CD14-positive monocyte (primary cell): ENCODE results near the gene TBCD. TPM values are rescaled to one million over a fixed set of nuclear protein-coding genes. Genes with fewer than 3 reads are reported as not detected.

Experiments used
- DNase-seq, 3 donors: peaks; one replicate each; pipeline ENCODE4 v3.0.0-alpha.2; 2011 to 2022
- H2AFZ ChIP-seq: 2 replicates; pipeline ENCODE4 v1.6.0; 2012; ENCODE audit warnings: mild to moderate bottlenecking, low read depth, low read length, inconsistent platforms; ENCODE audit not compliant: insufficient read depth, poor library complexity, severe bottlenecking
- H3K27ac ChIP-seq, 2 donors: 1 replicate in 1 of 2; 2 replicates in 1 of 2; pipeline ENCODE4 v1.5.1; 2012 to 2013; ENCODE audit warnings: low read length in 2 of 2, control low read depth in 1 of 2, inconsistent platforms in 1 of 2, low read depth in 1 of 2, mild to moderate bottlenecking in 1 of 2
- H3K27me3 ChIP-seq, 2 donors: one replicate each; pipeline versions ENCODE4 v1.6.0 to v1.6.1; 2011 to 2013; ENCODE audit warnings: low read length in 2 of 2; ENCODE audit not compliant: control insufficient read depth in 2 of 2, insufficient read depth in 2 of 2
- H3K36me3 ChIP-seq, 2 donors: replicated peaks in 1 of 2; 1 replicate in 1 of 2; 2 replicates in 1 of 2; pipeline versions ENCODE4 v1.5.1 to v1.6.1; 2012 to 2013; ENCODE audit warnings: low read length in 2 of 2, control low read depth in 1 of 2, inconsistent platforms in 1 of 2, mild to moderate bottlenecking in 1 of 2; ENCODE audit not compliant: insufficient read depth in 2 of 2, control insufficient read depth in 1 of 2
- H3K4me1 ChIP-seq, 2 donors: 1 replicate in 1 of 2; 2 replicates in 1 of 2; pipeline versions ENCODE4 v1.5.1 to v1.6.1; 2012 to 2013; ENCODE audit warnings: low read length in 2 of 2, control low read depth in 1 of 2, inconsistent platforms in 1 of 2, mild to moderate bottlenecking in 1 of 2, moderate library complexity in 1 of 2; ENCODE audit not compliant: insufficient read depth in 2 of 2, control insufficient read depth in 1 of 2
- H3K4me2 ChIP-seq: replicated peaks from 2 replicates; pipeline ENCODE3; 2012; ENCODE audit warnings: low read length, moderate library complexity, mild to moderate bottlenecking; ENCODE audit not compliant: poor library complexity, severe bottlenecking; ENCODE audit errors: extremely low read depth
- H3K4me3 ChIP-seq, 3 experiments: fragments of 200-600 bp in 1 of 3; sonication (generic) in 1 of 3; replicated peaks in 1 of 3; 1 replicate in 2 of 3; 2 replicates in 1 of 3; pipeline ENCODE4 v1.5.1; 2011 to 2013; ENCODE audit warnings: low read length in 3 of 3, mild to moderate bottlenecking in 3 of 3, control low read depth in 2 of 3, low read depth in 2 of 3, inconsistent platforms in 1 of 3, moderate library complexity in 1 of 3
- H3K79me2 ChIP-seq: 2 replicates; pipeline ENCODE4 v1.6.0; 2012; ENCODE audit warnings: mild to moderate bottlenecking, control low read depth, inconsistent platforms, low read length, moderate library complexity; ENCODE audit not compliant: insufficient read depth
- H3K9ac ChIP-seq: 2 replicates; pipeline ENCODE4 v1.6.0; 2017; ENCODE audit warnings: low read length, mild to moderate bottlenecking; ENCODE audit not compliant: insufficient read depth, poor library complexity, severe bottlenecking
- H3K9me3 ChIP-seq, 2 donors: replicated peaks in 1 of 2; 1 replicate in 1 of 2; 2 replicates in 1 of 2; pipeline versions ENCODE4 v1.5.1 to v1.6.1; 2012 to 2013; ENCODE audit warnings: low read length in 2 of 2, control low read depth in 1 of 2; ENCODE audit not compliant: control insufficient read depth in 1 of 2, insufficient read depth in 1 of 2
- H4K20me1 ChIP-seq: 2 replicates; pipeline ENCODE4 v1.6.0; 2012; ENCODE audit warnings: mild to moderate bottlenecking, low read length, control low read depth, moderate library complexity; ENCODE audit not compliant: insufficient read depth
- H3K27ac Mint-ChIP-seq, 7 donors: one replicate each; pipeline ENCODE4 v1.8.0; 2020; ENCODE audit warnings: mild to moderate bottlenecking in 7 of 7, mixed read lengths in 7 of 7, moderate library complexity in 6 of 7, inconsistent platforms in 2 of 7
- H3K27me3 Mint-ChIP-seq, 3 donors: one replicate each; pipeline ENCODE4 v1.8.0; 2021 to 2022; ENCODE audit warnings: low read depth in 3 of 3, mild to moderate bottlenecking in 3 of 3, mixed read lengths in 3 of 3, moderate library complexity in 3 of 3, inconsistent platforms in 1 of 3
- H3K36me3 Mint-ChIP-seq, 2 donors: one replicate each; pipeline ENCODE4 v1.8.0; 2020; ENCODE audit warnings: mixed read lengths in 2 of 2, inconsistent platforms in 1 of 2, mild to moderate bottlenecking in 1 of 2
- H3K4me1 Mint-ChIP-seq: one replicate; pipeline ENCODE4 v1.8.0; 2020; ENCODE audit warnings: mild to moderate bottlenecking, mixed read lengths
- H3K4me3 Mint-ChIP-seq, 2 donors: one replicate each; pipeline ENCODE4 v1.8.0; 2020; ENCODE audit warnings: mild to moderate bottlenecking in 2 of 2, mixed read lengths in 2 of 2, moderate library complexity in 1 of 2
- H3K9me3 Mint-ChIP-seq, 7 donors: one replicate each; pipeline ENCODE4 v1.8.0; 2020 to 2022; ENCODE audit warnings: mixed read lengths in 7 of 7, mild to moderate bottlenecking in 6 of 7, moderate library complexity in 6 of 7, inconsistent platforms in 2 of 7
- WGBS: methylation state at CpG from one replicate; pipeline ENCODE4 v1.1.5; 2013; ENCODE audit warnings: missing lambda C conversion rate; ENCODE audit not compliant: insufficient coverage; 5-methylcytosine and 5-hydroxymethylcytosine counted together
- intact Hi-C, 2 donors: fragments of 100-400 bp; cut with micrococcal nuclease; formaldehyde crosslinking; loops; one replicate each; pipeline versions ENCODE4 v1.15.0 to v1.15.1; 2023
- polyA plus RNA-seq, 3 donors: library from polyadenylated mRNA; depleted of rRNA in 1 of 3; unstranded in 2 of 3; stranded (reverse) in 1 of 3; fragments of 300-500 nt in 2 of 3; fragments of >200 nt in 1 of 3; fragmentation: Illumina TruSeq in 2 of 3; gene quantifications; 1 replicate in 2 of 3; 2 replicates in 1 of 3; pipeline ENCODE4 v1.2.3, GENCODE V29; 2012 to 2021
- TF ChIP-seq, protein P1 (sequence below): fragments of 200-600 bp; IDR thresholded peaks from one replicate; pipeline ENCODE4 v1.8.0; 2022; ENCODE audit warnings: antibody characterized with exemption, mild to moderate bottlenecking

TBCD gene
- polyA plus RNA-seq, 3 donors = 54.7 to 74.0 (median 66.6) TPM

DNA sequence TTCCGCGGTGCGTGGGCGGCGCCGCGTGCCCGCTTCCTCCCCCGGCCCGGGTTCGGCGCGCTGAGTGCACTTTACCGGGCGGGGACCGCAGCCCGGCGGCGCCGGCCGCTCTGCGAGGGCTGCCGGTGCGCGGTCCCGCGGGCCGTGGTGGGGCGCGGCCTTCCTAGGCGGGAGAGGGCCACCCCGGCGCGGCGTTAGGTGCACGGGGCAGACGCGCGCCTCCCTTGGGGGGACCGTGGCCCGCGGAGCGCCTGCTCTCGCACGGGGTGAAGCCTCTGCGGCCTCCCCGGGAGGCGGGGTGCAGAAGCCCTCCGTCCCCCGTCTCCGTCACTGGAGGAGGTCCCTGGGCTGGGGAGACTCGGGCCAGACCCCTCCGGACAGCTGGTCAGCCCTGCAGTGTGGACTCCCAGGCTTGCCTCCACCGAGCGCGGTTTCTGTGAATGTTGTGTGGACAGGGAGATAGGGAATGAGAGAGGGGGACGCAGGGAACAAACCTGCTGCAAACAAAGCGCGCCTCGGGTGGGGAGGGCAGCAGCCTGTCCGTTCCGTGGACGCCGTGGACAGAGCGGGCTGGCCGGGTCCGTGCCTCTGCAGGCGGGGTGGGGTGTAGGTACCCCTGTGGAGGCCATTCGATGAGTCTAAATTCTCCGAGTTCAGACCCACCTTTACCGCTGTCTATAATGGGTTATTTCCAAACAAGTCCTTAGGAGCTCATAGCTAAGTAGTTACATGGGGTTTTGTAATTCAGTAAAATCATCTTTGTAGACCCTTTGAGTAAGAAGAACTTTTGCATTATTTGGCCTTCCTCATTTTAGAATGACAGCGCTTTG lies 721 bp downstream of the TBCD start:
- H3K27me3 Mint-ChIP-seq = peaks cover 1 to 27% (median 6%) of the 10 kb centered on the region in 3 donors
- H3K27me3 ChIP-seq = peaks cover 0 to 8% of the 10 kb centered on the region in 2 donors

DNA sequence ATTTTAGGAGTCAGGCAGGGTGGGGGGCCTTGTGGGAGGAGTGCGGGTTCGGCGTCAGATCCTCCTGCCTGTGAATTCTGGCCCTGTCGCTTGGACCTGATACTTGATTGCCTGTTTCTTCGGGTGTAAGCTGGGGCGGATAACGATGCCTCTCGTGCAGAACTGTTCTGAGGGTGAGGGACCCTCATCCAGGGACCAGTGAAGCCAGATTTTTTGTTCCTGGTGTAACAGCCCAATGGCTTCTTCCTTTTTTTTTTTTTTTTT lies 1.3 kb downstream of the TBCD start:
- Mint-ChIP-seq H3K4me3 (peak overlapping the region; percentile 80 to 87), H3K4me1 (peaks cover 25% of the 10 kb centered on the region), H3K36me3 (peaks cover 15 to 24% of the 10 kb centered on the region in 2 donors), H3K27ac (peak overlapping the region in 2 of 7 donors; percentile 18 to 40), H3K9me3 (peaks cover 0 to 17% (median 4%) of the 10 kb centered on the region in 7 donors), H3K27me3 (peaks cover 1 to 25% (median 6%) of the 10 kb centered on the region in 3 donors)
- Histone ChIP-seq H2AFZ (peak overlapping the region; percentile 96), H3K4me2 (peak overlapping the region; percentile 94), H3K27me3 (peaks cover 0 to 8% of the 10 kb centered on the region in 2 donors), H3K4me1 (peaks cover 10 to 15% of the 10 kb centered on the region in 2 donors), H3K79me2 (peaks cover 17% of the 10 kb centered on the region), H3K36me3 (no peaks in the 10 kb centered on the region), H3K4me3 (peak overlapping the region in 1 of 3 experiments; percentile 85), H3K9me3 (peaks cover 0 to 2% of the 10 kb centered on the region in 2 donors), H3K9ac (no peak overlapping the region), H3K27ac (no peak overlapping the region), H4K20me1 (peaks cover 8% of the 10 kb centered on the region)
- intact Hi-C loops = loop anchor here (5.0 kb wide), 3 partner anchors 36 to 106 kb away; partner anchors contain the start of genes FN3KRP (in 1 of the 2), RAB40B (in 1 of the 2) and WDR45B (in 1 of the 2)
- DNase-seq = no peak
- TF ChIP-seq, protein P1, sequence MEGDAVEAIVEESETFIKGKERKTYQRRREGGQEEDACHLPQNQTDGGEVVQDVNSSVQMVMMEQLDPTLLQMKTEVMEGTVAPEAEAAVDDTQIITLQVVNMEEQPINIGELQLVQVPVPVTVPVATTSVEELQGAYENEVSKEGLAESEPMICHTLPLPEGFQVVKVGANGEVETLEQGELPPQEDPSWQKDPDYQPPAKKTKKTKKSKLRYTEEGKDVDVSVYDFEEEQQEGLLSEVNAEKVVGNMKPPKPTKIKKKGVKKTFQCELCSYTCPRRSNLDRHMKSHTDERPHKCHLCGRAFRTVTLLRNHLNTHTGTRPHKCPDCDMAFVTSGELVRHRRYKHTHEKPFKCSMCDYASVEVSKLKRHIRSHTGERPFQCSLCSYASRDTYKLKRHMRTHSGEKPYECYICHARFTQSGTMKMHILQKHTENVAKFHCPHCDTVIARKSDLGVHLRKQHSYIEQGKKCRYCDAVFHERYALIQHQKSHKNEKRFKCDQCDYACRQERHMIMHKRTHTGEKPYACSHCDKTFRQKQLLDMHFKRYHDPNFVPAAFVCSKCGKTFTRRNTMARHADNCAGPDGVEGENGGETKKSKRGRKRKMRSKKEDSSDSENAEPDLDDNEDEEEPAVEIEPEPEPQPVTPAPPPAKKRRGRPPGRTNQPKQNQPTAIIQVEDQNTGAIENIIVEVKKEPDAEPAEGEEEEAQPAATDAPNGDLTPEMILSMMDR = no peak
- WGBS = 64% methylated on average over 8 of the region's 8 CpGs

More for the DNA sequence above, 721 bp downstream of the TBCD start:
- intact Hi-C loops = loop anchor here (5.0 kb wide), 3 partner anchors 35 to 105 kb away; partner anchors contain the start of genes FN3KRP (in 1 of the 2), RAB40B (in 1 of the 2) and WDR45B (in 1 of the 2)
- WGBS = 1% methylated on average over 70 of the region's 72 CpGs
- H3K9ac ChIP-seq = peak overlapping the region; percentile 62
- H4K20me1 ChIP-seq = peaks cover 8% of the 10 kb centered on the region
- no peaks in the 10 kb centered on the region for H3K36me3 ChIP-seq
- H3K4me1 ChIP-seq = peaks cover 10 to 15% of the 10 kb centered on the region in 2 donors
- peak overlapping the region in 3 of 7 donors; percentile 26 to 81 (median 63) for H3K27ac Mint-ChIP-seq
- peaks cover 25% of the 10 kb centered on the region for H3K4me1 Mint-ChIP-seq
- peaks cover 17% of the 10 kb centered on the region for H3K79me2 ChIP-seq
- H2AFZ ChIP-seq = peak overlapping the region; percentile 96
- H3K4me2 ChIP-seq = peak overlapping the region; percentile 94
- TF ChIP-seq, protein P1 = no peak
- peaks cover 13 to 19% of the 10 kb centered on the region in 2 donors for H3K36me3 Mint-ChIP-seq
- DNase-seq = peak in 1 of 3 donors; percentile 14
- peak overlapping the region; percentile 80 to 87 for H3K4me3 Mint-ChIP-seq
- H3K27ac ChIP-seq = peak overlapping the region in 1 of 2 donors; percentile 75
- H3K4me3 ChIP-seq = peak overlapping the region; percentile 49 to 85 (median 67)
- peaks cover 0 to 21% (median 4%) of the 10 kb centered on the region in 7 donors for H3K9me3 Mint-ChIP-seq
- H3K9me3 ChIP-seq = peaks cover 0 to 2% of the 10 kb centered on the region in 2 donors
